Uterus (tissue), 4 donors: ENCODE results near the gene GASK1A. TPM values are rescaled to one million over a fixed set of nuclear protein-coding genes. Genes with fewer than 3 reads are reported as not detected.

Experiments
- DNase-seq, 2 donors: peaks; one replicate each; pipeline ENCODE4 v3.0.0-alpha.2; 2019 to 2020
- H3K27ac ChIP-seq, 2 donors: fragments of 200-600 bp; sonication (generic); 1 replicate in 1 of 2; 2 replicates in 1 of 2; pipeline ENCODE4 v1.5.1; 2016 to 2018
- H3K27me3 ChIP-seq, 2 donors: fragments of 200-600 bp; sonication (generic); one replicate each; pipeline ENCODE4 v1.5.1; 2018 to 2019; ENCODE audit warnings: control low read depth in 1 of 2
- H3K36me3 ChIP-seq, 2 donors: fragments of 200-600 bp; sonication (generic); one replicate each; pipeline ENCODE4 v1.5.1; 2019; ENCODE audit warnings: control low read depth in 1 of 2
- H3K4me1 ChIP-seq, 2 donors: fragments of 200-600 bp; sonication (generic); one replicate each; pipeline ENCODE4 v1.5.1; 2018 to 2019; ENCODE audit warnings: control low read depth in 1 of 2
- H3K4me3 ChIP-seq, 2 donors: fragments of 200-600 bp; sonication (generic); 1 replicate in 1 of 2; 2 replicates in 1 of 2; pipeline ENCODE4 v1.5.1; 2018 to 2019; ENCODE audit warnings: mild to moderate bottlenecking in 1 of 2
- H3K9me3 ChIP-seq, 2 donors: fragments of 200-600 bp; sonication (generic); one replicate each; pipeline ENCODE4 v1.5.1; 2019; ENCODE audit warnings: control low read depth in 1 of 2
- POLR2A ChIP-seq, 2 donors: fragments of 450-650 bp; IDR thresholded peaks; one replicate each; pipeline ENCODE4 v1.6.1; 2016; ENCODE audit warnings: antibody characterized with exemption in 2 of 2, mild to moderate bottlenecking in 1 of 2, moderate library complexity in 1 of 2
- intact Hi-C: fragments of 100-400 bp; cut with DNase I; formaldehyde crosslinking; loops from one replicate; pipeline ENCODE4 v1.15.1; 2023; ENCODE audit warnings: low total_unique reads
- total RNA-seq, 4 donors: library from RNA; depleted of rRNA in 3 of 4; stranded (reverse); fragments of >200 nt in 3 of 4; gene quantifications; one replicate each; pipeline versions ENCODE4 v1.1.0 to v1.2.4, GENCODE V29; 2014 to 2023
- TF ChIP-seq, protein P1 (sequence below), 4 experiments: fragments of 200-600 bp in 2 of 4; fragments of 450-650 bp in 2 of 4; sonication (generic) in 2 of 4; IDR thresholded peaks; one replicate each; pipeline ENCODE4 v1.5.1; 2016 to 2019; ENCODE audit warnings: antibody characterized with exemption in 4 of 4, mild to moderate bottlenecking in 2 of 4, moderate library complexity in 1 of 4
- donor health status: DM: yes; HTN: yes; CAD: no.

The GASK1A gene
- total RNA-seq, 4 donors from 2014 or later: 26.3 to 65.8 (median 48.0) TPM

DNA sequence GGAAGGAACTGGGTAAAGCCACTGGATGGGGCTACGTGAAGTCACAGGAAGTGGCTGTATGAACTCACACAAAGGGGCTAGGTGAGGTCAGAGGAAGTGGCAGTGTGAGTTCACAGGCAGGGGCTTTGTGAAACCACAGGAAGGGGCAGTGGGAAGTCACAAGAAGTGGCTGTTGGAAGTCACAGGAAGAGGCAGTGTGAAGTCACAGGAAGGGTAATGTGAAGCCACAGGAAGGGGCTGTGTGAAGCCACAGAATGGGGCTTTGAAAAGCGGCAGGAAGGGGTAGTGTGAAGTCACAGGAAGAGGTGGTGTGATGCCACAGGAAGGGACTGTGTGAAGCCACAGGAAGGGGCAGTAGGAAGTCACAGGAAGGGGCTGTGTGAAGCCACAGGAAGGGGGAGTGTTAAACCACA, 34.6 kb downstream of the GASK1A start:
- no peaks in the 10 kb centered on the region for H3K9me3 ChIP-seq
- DNase-seq: no peak
- no peak overlapping the region for H3K27ac ChIP-seq
- no peak overlapping the region for H3K4me3 ChIP-seq
- H3K36me3 ChIP-seq: no peaks in the 10 kb centered on the region
- no peaks in the 10 kb centered on the region for H3K27me3 ChIP-seq
- intact Hi-C loops: no loop called here
- no peak for TF ChIP-seq POLR2A (IDR thresholded peaks at IDR 0.05)
- TF ChIP-seq, protein P1, sequence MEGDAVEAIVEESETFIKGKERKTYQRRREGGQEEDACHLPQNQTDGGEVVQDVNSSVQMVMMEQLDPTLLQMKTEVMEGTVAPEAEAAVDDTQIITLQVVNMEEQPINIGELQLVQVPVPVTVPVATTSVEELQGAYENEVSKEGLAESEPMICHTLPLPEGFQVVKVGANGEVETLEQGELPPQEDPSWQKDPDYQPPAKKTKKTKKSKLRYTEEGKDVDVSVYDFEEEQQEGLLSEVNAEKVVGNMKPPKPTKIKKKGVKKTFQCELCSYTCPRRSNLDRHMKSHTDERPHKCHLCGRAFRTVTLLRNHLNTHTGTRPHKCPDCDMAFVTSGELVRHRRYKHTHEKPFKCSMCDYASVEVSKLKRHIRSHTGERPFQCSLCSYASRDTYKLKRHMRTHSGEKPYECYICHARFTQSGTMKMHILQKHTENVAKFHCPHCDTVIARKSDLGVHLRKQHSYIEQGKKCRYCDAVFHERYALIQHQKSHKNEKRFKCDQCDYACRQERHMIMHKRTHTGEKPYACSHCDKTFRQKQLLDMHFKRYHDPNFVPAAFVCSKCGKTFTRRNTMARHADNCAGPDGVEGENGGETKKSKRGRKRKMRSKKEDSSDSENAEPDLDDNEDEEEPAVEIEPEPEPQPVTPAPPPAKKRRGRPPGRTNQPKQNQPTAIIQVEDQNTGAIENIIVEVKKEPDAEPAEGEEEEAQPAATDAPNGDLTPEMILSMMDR (IDR thresholded peaks at IDR 0.05): no peak
- H3K4me1 ChIP-seq: no peaks in the 10 kb centered on the region

DNA sequence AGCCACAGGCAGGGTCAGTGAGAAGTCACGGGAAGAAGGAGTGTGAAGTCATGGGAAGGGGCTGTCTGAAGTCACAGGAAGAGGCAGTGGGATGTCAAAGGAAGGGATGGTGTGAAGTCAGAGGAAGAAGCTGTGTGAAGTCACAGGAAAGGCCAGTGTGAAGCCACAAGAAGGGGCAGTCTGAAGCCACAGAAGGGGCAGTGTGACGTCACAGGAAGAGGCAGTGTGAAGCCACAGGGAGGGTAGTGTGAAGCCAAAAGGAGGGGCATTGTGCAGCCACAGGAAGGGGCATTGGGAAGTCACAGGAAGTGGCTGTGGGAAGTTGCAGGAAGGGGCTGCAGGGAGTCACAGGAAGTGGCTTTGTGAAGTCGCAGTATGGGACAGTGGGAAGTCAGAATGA, 35.1 kb downstream of the GASK1A start:
- intact Hi-C loops: no loop called here
- no peaks in the 10 kb centered on the region for H3K4me1 ChIP-seq
- no peaks in the 10 kb centered on the region for H3K27me3 ChIP-seq
- no peak overlapping the region for H3K27ac ChIP-seq
- H3K9me3 ChIP-seq: no peaks in the 10 kb centered on the region
- no peaks in the 10 kb centered on the region for H3K36me3 ChIP-seq
- TF ChIP-seq POLR2A (IDR thresholded peaks at IDR 0.05): no peak
- TF ChIP-seq, protein P1 (IDR thresholded peaks at IDR 0.05): no peak
- no peak for DNase-seq
- no peak overlapping the region for H3K4me3 ChIP-seq

DNA sequence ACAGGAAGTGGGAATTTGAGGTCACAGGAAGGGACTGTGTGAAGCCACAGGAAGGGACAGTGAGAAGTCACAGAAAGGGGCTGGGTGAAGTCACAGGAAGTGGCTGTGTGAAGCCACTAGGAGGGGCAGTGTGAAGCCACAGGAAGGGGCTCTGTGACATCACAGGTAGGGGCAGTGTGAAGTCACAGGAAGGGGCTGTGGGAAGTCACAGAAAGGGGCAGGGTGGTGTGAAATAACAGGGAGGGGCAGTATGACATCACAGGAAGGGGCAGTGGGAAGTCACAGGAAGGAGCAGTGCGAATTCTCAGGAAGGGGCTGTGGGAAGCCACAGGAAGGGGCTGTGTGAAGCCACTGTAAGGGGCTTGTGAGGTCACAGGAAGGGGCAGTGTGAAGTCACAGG, 35.8 kb downstream of the GASK1A start:
- H3K4me3 ChIP-seq: no peak overlapping the region
- intact Hi-C loops: no loop called here
- H3K4me1 ChIP-seq: no peaks in the 10 kb centered on the region
- no peaks in the 10 kb centered on the region for H3K27me3 ChIP-seq
- H3K36me3 ChIP-seq: no peaks in the 10 kb centered on the region
- DNase-seq: no peak
- H3K9me3 ChIP-seq: no peaks in the 10 kb centered on the region
- no peak for TF ChIP-seq POLR2A (IDR thresholded peaks at IDR 0.05)
- TF ChIP-seq, protein P1 (IDR thresholded peaks at IDR 0.05): no peak
- no peak overlapping the region for H3K27ac ChIP-seq

DNA sequence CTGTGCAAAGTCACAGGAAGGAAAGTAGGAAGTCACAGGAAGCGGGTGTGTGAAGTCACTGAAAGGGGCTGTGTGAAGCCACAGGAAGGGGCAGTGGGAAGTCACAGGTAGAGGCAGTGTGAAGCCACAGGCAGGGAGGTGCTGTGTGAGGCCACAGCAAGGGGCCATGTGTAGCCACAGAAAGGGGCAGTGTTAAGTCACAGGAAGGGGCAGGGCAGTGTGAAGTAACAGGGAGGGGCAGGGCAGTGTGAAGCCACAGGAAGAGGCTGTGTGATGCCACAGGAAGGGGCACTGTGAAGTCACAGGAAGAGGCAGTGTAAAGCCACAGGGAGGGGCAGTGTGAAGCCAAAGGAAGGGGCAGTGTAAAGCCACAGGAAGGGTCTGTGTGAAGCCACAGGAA, 36.5 kb downstream of the GASK1A start:
- Histone ChIP-seq H3K4me1 (no peaks in the 10 kb centered on the region), H3K27ac (no peak overlapping the region), H3K9me3 (no peaks in the 10 kb centered on the region), H3K36me3 (no peaks in the 10 kb centered on the region), H3K4me3 (no peak overlapping the region), H3K27me3 (no peaks in the 10 kb centered on the region)
- TF ChIP-seq, protein P1 (IDR thresholded peaks at IDR 0.05): no peak
- TF ChIP-seq POLR2A (IDR thresholded peaks at IDR 0.05): no peak
- intact Hi-C loops: no loop called here
- no peak for DNase-seq

DNA sequence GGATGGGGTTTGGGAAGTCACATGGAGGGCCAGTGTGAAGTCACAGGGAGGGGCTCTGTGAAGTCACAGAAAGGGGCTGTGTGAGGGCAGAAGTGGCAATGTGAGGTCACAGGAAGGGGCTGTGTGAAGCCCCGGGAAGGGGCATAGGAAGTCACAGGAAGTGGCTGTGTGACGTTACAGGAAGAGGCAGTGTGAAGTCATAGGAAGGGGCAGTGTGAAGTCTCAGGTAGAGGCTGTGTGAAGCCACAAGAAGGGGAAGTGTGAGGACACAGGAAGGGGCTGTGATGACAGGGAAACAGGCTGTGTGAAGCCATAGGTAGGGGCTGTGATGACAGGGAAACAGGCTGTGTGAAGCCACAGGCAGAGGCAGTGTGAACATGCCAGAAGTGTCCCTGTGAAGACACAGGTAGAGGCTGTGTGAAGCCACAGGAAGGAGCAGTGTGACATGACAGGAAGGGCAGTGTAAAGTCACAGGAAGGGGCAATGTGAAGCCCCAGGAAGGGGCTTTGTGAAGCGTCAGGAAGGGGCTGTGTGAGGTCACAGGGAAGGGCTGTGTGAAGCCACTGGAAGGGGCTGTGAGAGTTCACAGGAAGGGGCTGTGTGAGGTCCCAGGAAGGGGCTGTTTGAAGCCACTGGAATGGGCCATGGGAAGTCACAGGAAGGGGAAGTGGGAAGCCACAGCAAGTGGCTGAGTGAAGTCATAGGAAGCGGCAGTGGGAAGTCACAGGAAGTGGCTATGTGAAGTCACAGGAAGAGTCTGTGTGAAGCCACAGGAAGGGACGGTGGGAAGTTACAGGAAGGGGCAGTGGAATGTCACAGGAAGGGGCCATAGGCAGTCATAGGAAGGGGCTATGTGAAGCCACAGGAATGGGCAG, 37.1 kb downstream of the GASK1A start:
- intact Hi-C loops: no loop called here
- no peak overlapping the region for H3K4me3 ChIP-seq
- H3K27ac ChIP-seq: no peak overlapping the region
- no peak for DNase-seq
- H3K4me1 ChIP-seq: no peaks in the 10 kb centered on the region
- no peaks in the 10 kb centered on the region for H3K9me3 ChIP-seq
- H3K27me3 ChIP-seq: no peaks in the 10 kb centered on the region
- TF ChIP-seq, protein P1 (IDR thresholded peaks at IDR 0.05): no peak
- TF ChIP-seq POLR2A (IDR thresholded peaks at IDR 0.05): no peak
- no peaks in the 10 kb centered on the region for H3K36me3 ChIP-seq
